Caco-2 (cell line): Measurements from ENCODE around the gene INSL3. TPM values are rescaled to one million over a fixed set of nuclear protein-coding genes. Genes with fewer than 3 reads are reported as not detected.

Source experiments
- Bru-seq: library from RNA; stranded (reverse); fragments of 400-500 nt; gene quantifications from one replicate; lab custom pipeline; 2021; lab: Mats Ljungman, UMichigan
- BruChase-seq, 2 experiments: library from RNA; stranded (reverse); fragments of 400-500 nt; gene quantifications; one replicate each; lab custom pipeline; 2021; lab: Mats Ljungman, UMichigan
- BruUV-seq: library from RNA; stranded (reverse); fragments of 400-500 nt; replicated peaks from 2 replicates; lab custom pipeline; 2021; lab: Mats Ljungman, UMichigan
- CTCF ChIA-PET: fragments of 300-600 bp; sonication (Branson Sonifier 250); formaldehyde crosslinking; loops from one replicate; lab custom pipeline; 2022; ENCODE audit warnings: antibody characterized with exemption; lab: Charles Lee
- POLR2A ChIA-PET: fragments of 300-600 bp; sonication (Branson Sonifier 250); formaldehyde crosslinking; loops from one replicate; lab custom pipeline; 2022; ENCODE audit warnings: antibody characterized with exemption; lab: Charles Lee
- DNase-seq, 2 experiments: peaks; one replicate each; pipeline versions ENCODE4 v3.0.0 to v3.0.0-alpha.2; 2020 to 2022
- H3K27me3 ChIP-seq: replicated peaks from 2 replicates; pipeline ENCODE4 v1.6.0; 2011; ENCODE audit warnings: low read length; ENCODE audit not compliant: control insufficient read depth, insufficient read depth
- H3K36me3 ChIP-seq: 2 replicates; pipeline ENCODE4 v1.5.1; 2011; ENCODE audit warnings: low read length; ENCODE audit not compliant: control insufficient read depth, insufficient read depth
- H3K4me1 ChIP-seq: fragments of 250-450 bp; sonication (Bioruptor Pico); 2 replicates; pipeline ENCODE4 v1.5.1; 2020; ENCODE audit warnings: mild to moderate bottlenecking
- H3K4me3 ChIP-seq: 2 replicates; pipeline ENCODE4 v1.5.1; 2011; ENCODE audit warnings: low read depth, mild to moderate bottlenecking, control low read depth, low read length
- H3K9me3 ChIP-seq: fragments of 250-450 bp; sonication (Bioruptor Pico); 2 replicates; pipeline ENCODE4 v1.5.1; 2020; ENCODE audit warnings: mild to moderate bottlenecking, moderate library complexity
- H3K27ac Mint-ChIP-seq: one replicate; pipeline ENCODE4 v1.8.0; 2022; ENCODE audit warnings: mixed read lengths; ENCODE audit not compliant: unreplicated experiment
- H3K27me3 Mint-ChIP-seq: one replicate; pipeline ENCODE4 v1.8.0; 2022; ENCODE audit warnings: mixed read lengths; ENCODE audit not compliant: insufficient read depth, unreplicated experiment
- H3K36me3 Mint-ChIP-seq: one replicate; pipeline ENCODE4 v1.8.0; 2022; ENCODE audit warnings: mild to moderate bottlenecking, mixed read lengths; ENCODE audit not compliant: insufficient read depth, unreplicated experiment
- H3K4me1 Mint-ChIP-seq: one replicate; pipeline ENCODE4 v1.8.0; 2022; ENCODE audit warnings: low read depth, mixed read lengths; ENCODE audit not compliant: unreplicated experiment
- H3K4me3 Mint-ChIP-seq: one replicate; pipeline ENCODE4 v1.8.0; 2022; ENCODE audit warnings: mild to moderate bottlenecking, moderate library complexity, mixed read lengths; ENCODE audit not compliant: unreplicated experiment
- H3K9me3 Mint-ChIP-seq: one replicate; pipeline ENCODE4 v1.8.0; 2022; ENCODE audit warnings: mixed read lengths; ENCODE audit not compliant: unreplicated experiment
- CTCF ChIP-seq, 2 experiments: fragments of 200-600 bp in 1 of 2; IDR thresholded peaks; 1 replicate in 1 of 2; 2 replicates in 1 of 2; pipeline versions ENCODE4 v1.5.1 to v1.8.0; 2011 to 2022; ENCODE audit warnings: antibody characterized with exemption in 1 of 2, control low read depth in 1 of 2, inconsistent platforms in 1 of 2, low read depth in 1 of 2, low read length in 1 of 2, mild to moderate bottlenecking in 1 of 2, moderate library complexity in 1 of 2; ENCODE audit not compliant: insufficient read depth in 1 of 2, severe bottlenecking in 1 of 2, unreplicated experiment in 1 of 2
- intact Hi-C: fragments of 100-400 bp; cut with micrococcal nuclease; formaldehyde crosslinking; loops from one replicate; pipeline ENCODE4 v1.10.0; 2022; ENCODE audit not compliant: unreplicated experiment
- long read RNA-seq: library from polyadenylated mRNA; stranded (forward); transcript quantifications from one replicate; pipeline ENCODE4 v2.0.0, GENCODE V29; 2022
- total RNA-seq: library from RNA; stranded (reverse); gene quantifications from 2 replicates; pipeline ENCODE4 v1.2.3, GENCODE V29; 2022

INSL3 gene
- total RNA-seq: not detected in 2 replicates
- Bru-seq, nascent RNA: not detected
- not detected for BruChase-seq, experiment 1, labeled RNA remaining after a 2-hour chase
- not detected for BruChase-seq, experiment 2, labeled RNA remaining after a 6-hour chase
- long read RNA-seq: 0 reads

- Histone ChIP-seq H3K36me3 (no peaks in the 10 kb centered on the region), H3K9me3 (no peaks in the 10 kb centered on the region), H3K4me1 (no peaks in the 10 kb centered on the region), H3K27me3 (no peaks in the 10 kb centered on the region; the same call in 1 of the 2 replicates), H3K4me3 (no peak within 1 kb of the TSS)
- intact Hi-C loops: no loop called here
- DNase-seq: no peak
- H3K4me1 Mint-ChIP-seq: no peaks in the 10 kb centered on the region
- H3K36me3 Mint-ChIP-seq: peaks cover 6% of the 10 kb centered on the region
- ChIA-PET POLR2A (no interaction called here), CTCF (no interaction called here)
- H3K4me3 Mint-ChIP-seq: no peak within 1 kb of the TSS
- TF ChIP-seq CTCF (IDR thresholded peaks at IDR 0.05; ENCODE audit: insufficient read depth in 1 of 2, low read depth in 1 of 2, low read length in 1 of 2, severe bottlenecking in 1 of 2, unreplicated experiment in 1 of 2): no peak
- H3K27ac Mint-ChIP-seq: no peak within 1 kb of the TSS
- no peaks in the 10 kb centered on the region for H3K9me3 Mint-ChIP-seq
- no peaks in the 10 kb centered on the region for H3K27me3 Mint-ChIP-seq
- no TSS peak for BruUV-seq
Measured at GRCh38 chr19:17821190-17821589, at the start of gene INSL3. TSS of gene INSL3 (minus strand) at chr19:17821519. CDS start at chr19:17821506, 13 bp downstream.

- peaks cover 9% of the 10 kb centered on the region for H3K4me1 ChIP-seq
- no peaks in the 10 kb centered on the region for H3K9me3 Mint-ChIP-seq
- H3K9me3 ChIP-seq: no peaks in the 10 kb centered on the region
- POLR2A ChIA-PET: no interaction called here
- H3K4me1 Mint-ChIP-seq: peaks cover 14% of the 10 kb centered on the region
- no TSS peak for BruUV-seq
- H3K36me3 Mint-ChIP-seq: peaks cover 30% of the 10 kb centered on the region
- no peaks in the 10 kb centered on the region for H3K27me3 Mint-ChIP-seq
- H3K36me3 ChIP-seq: no peaks in the 10 kb centered on the region
- H3K27ac Mint-ChIP-seq: no peak overlapping the region
- no peak overlapping the region for H3K4me3 ChIP-seq
- H3K27me3 ChIP-seq: no peaks in the 10 kb centered on the region
- no peak for TF ChIP-seq CTCF (IDR thresholded peaks at IDR 0.05; ENCODE audit: insufficient read depth in 1 of 2, low read depth in 1 of 2, low read length in 1 of 2, severe bottlenecking in 1 of 2, unreplicated experiment in 1 of 2)
- no peak overlapping the region for H3K4me3 Mint-ChIP-seq
- intact Hi-C loops: loop anchor here (5.0 kb wide), 1 partner anchor 128 kb away; no protein-coding TSS in a partner anchor
- CTCF ChIA-PET: no interaction called here
- no peak for DNase-seq
Measured at GRCh38 chr19:17869114-17869608, 47.8 kb upstream of the INSL3 start.

GRCh38 chr19:17868669-17869068, 47.4 kb upstream of the INSL3 start:
- CTCF ChIA-PET: no interaction called here
- H3K4me3 Mint-ChIP-seq: no peak overlapping the region

More at GRCh38 chr19:17868669-17869068, 47.4 kb upstream of the INSL3 start:
- H3K4me1 Mint-ChIP-seq: peaks cover 14% of the 10 kb centered on the region
- DNase-seq: no peak
- Histone ChIP-seq H3K27me3 (no peaks in the 10 kb centered on the region), H3K36me3 (peaks cover 2% of the 10 kb centered on the region), H3K4me1 (peaks cover 9% of the 10 kb centered on the region), H3K4me3 (no peak overlapping the region), H3K9me3 (no peaks in the 10 kb centered on the region)
- BruUV-seq: no TSS peak
- no peak overlapping the region for H3K27ac Mint-ChIP-seq
- POLR2A ChIA-PET: no interaction called here
- H3K36me3 Mint-ChIP-seq: peaks cover 35% of the 10 kb centered on the region
- no peak for TF ChIP-seq CTCF (IDR thresholded peaks at IDR 0.05; ENCODE audit: insufficient read depth in 1 of 2, low read depth in 1 of 2, low read length in 1 of 2, severe bottlenecking in 1 of 2, unreplicated experiment in 1 of 2)
- no peaks in the 10 kb centered on the region for H3K9me3 Mint-ChIP-seq
- intact Hi-C loops: loop anchor here (5.0 kb wide), 1 partner anchor 129 kb away; no protein-coding TSS in a partner anchor
- no peaks in the 10 kb centered on the region for H3K27me3 Mint-ChIP-seq
